Upper lobe of left lung (tissue), 6 donors: Measurements from ENCODE around the gene RNF213. TPM values are rescaled to one million over a fixed set of nuclear protein-coding genes. Genes with fewer than 3 reads are reported as not detected.

ENCODE experiments used
- ATAC-seq, 2 donors: fragments of 200-7000 bp; cut with Tn5 transposase; one replicate each; pipeline ENCODE4 v1.9.1; 2022; ENCODE audit warnings: mild to moderate bottlenecking in 2 of 2, moderate library complexity in 2 of 2; ENCODE audit not compliant: low FRiP score in 2 of 2
- DNase-seq, 2 donors: peaks; one replicate each; pipeline ENCODE4 v3.0.0-alpha.2; 2019 to 2020
- H3K27ac ChIP-seq, 4 donors: fragments of 200-600 bp; sonication (generic); one replicate each; pipeline ENCODE4 v1.5.1; 2016 to 2019
- H3K27me3 ChIP-seq, 4 donors: fragments of 200-600 bp; sonication (generic); one replicate each; pipeline ENCODE4 v1.5.1; 2017 to 2019
- H3K36me3 ChIP-seq, 4 donors: fragments of 200-600 bp; sonication (generic); one replicate each; pipeline ENCODE4 v1.5.1; 2016 to 2019
- H3K4me1 ChIP-seq, 4 donors: fragments of 200-600 bp; sonication (generic); one replicate each; pipeline ENCODE4 v1.5.1; 2018 to 2019
- H3K4me3 ChIP-seq, 4 donors: fragments of 200-600 bp; sonication (generic); one replicate each; pipeline ENCODE4 v1.5.1; 2017 to 2019; ENCODE audit warnings: mild to moderate bottlenecking in 2 of 4, moderate library complexity in 1 of 4
- H3K9me3 ChIP-seq, 4 donors: fragments of 200-600 bp; sonication (generic); one replicate each; pipeline ENCODE4 v1.5.1; 2018 to 2019
- EP300 ChIP-seq, 4 donors: sonication (generic); formaldehyde crosslinking; IDR thresholded peaks; one replicate each; pipeline ENCODE4 v1.5.1; 2017; ENCODE audit warnings: antibody characterized with exemption in 4 of 4, control low read depth in 2 of 4
- POLR2A ChIP-seq, 4 donors: fragments of 450-650 bp; IDR thresholded peaks; one replicate each; pipeline ENCODE4 v1.5.1; 2016 to 2017; ENCODE audit warnings: antibody characterized with exemption in 4 of 4, mild to moderate bottlenecking in 2 of 4
- POLR2AphosphoS5 ChIP-seq, 2 donors: sonication (generic); formaldehyde crosslinking; IDR thresholded peaks; one replicate each; pipeline ENCODE4 v1.5.1; 2017; ENCODE audit warnings: antibody characterized with exemption in 2 of 2
- WGBS, 2 donors: methylation state at CpG; one replicate each; pipeline ENCODE4 v1.1.5; 2017 to 2018; 5-methylcytosine and 5-hydroxymethylcytosine counted together
- total RNA-seq, 6 donors: library from RNA; depleted of rRNA in 4 of 6; stranded (reverse); fragments of >200 nt in 4 of 6; gene quantifications; one replicate each; pipeline versions ENCODE4 v1.1.0 to v1.2.1, GENCODE V29; 2016 to 2021
- TF ChIP-seq, protein P1 (sequence below), 6 experiments: fragments of 450-650 bp in 4 of 6; fragments of 200-600 bp in 2 of 6; sonication (generic) in 2 of 6; IDR thresholded peaks; one replicate each; pipeline ENCODE4 v1.5.1; 2016 to 2019; ENCODE audit warnings: antibody characterized with exemption in 6 of 6
- donor health status: DM: no; HTN: no; CAD: no; lungs with moderate emphysema.
- donor health status: DM: no; HTN: yes; CAD: no; lungs with severe emphysema.

The RNF213 gene
- total RNA-seq, 6 donors from 2014 or later, result 135 to 619 (median 207) TPM

DNA sequence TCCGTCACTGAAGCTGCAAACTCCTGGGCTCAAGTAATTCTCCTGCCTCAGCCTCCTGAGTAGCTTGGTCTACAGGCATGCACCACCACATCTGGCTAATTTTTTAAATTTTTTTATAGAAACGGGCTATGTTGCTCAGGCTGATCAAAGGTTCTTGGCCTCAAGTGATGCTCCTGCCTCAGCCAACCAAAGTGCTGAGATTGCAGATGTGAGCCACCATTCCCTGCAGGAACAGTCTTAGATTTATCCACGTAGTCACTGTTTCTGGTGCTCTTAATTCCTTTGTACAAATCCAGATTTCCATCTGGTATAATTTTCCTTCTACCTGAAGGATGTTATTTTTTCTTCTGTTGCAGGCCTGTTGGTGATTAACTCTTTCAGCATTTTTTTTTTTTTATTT lies 27.4 kb upstream of the RNF213 start:
- no peaks in the 10 kb centered on the region for H3K4me1 ChIP-seq
- no peak overlapping the region for H3K4me3 ChIP-seq
- no peaks in the 10 kb centered on the region for H3K27me3 ChIP-seq
- WGBS, 2 donors, result 100% methylated on average over 3 of the region's 3 CpGs
- H3K27ac ChIP-seq, result no peak overlapping the region
- H3K36me3 ChIP-seq, result peaks cover 5 to 73% (median 39%) of the 10 kb centered on the region in 4 donors
- DNase-seq (no peak), ATAC-seq (no peak)
- no peak for TF ChIP-seq POLR2AphosphoS5 (IDR thresholded peaks at IDR 0.05)
- TF ChIP-seq, protein P1, sequence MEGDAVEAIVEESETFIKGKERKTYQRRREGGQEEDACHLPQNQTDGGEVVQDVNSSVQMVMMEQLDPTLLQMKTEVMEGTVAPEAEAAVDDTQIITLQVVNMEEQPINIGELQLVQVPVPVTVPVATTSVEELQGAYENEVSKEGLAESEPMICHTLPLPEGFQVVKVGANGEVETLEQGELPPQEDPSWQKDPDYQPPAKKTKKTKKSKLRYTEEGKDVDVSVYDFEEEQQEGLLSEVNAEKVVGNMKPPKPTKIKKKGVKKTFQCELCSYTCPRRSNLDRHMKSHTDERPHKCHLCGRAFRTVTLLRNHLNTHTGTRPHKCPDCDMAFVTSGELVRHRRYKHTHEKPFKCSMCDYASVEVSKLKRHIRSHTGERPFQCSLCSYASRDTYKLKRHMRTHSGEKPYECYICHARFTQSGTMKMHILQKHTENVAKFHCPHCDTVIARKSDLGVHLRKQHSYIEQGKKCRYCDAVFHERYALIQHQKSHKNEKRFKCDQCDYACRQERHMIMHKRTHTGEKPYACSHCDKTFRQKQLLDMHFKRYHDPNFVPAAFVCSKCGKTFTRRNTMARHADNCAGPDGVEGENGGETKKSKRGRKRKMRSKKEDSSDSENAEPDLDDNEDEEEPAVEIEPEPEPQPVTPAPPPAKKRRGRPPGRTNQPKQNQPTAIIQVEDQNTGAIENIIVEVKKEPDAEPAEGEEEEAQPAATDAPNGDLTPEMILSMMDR (IDR thresholded peaks at IDR 0.05), result no peak
- no peak for TF ChIP-seq EP300 (IDR thresholded peaks at IDR 0.05)
- no peak for TF ChIP-seq POLR2A (IDR thresholded peaks at IDR 0.05)
- H3K9me3 ChIP-seq, result peaks cover 13 to 21% (median 16%) of the 10 kb centered on the region in 4 donors

GRCh38 chr17:80236911-80237310 lies 23.7 kb upstream of the RNF213 start:
- no peak for DNase-seq
- peaks cover 5 to 75% (median 48%) of the 10 kb centered on the region in 4 donors for H3K36me3 ChIP-seq
- peak in 1 of 2 donors; percentile 32 for ATAC-seq
- no peak overlapping the region for H3K27ac ChIP-seq
- peaks cover 12 to 19% (median 13%) of the 10 kb centered on the region in 4 donors for H3K9me3 ChIP-seq
- H3K4me1 ChIP-seq, result no peaks in the 10 kb centered on the region
- no peaks in the 10 kb centered on the region for H3K27me3 ChIP-seq
- H3K4me3 ChIP-seq, result no peak overlapping the region
- 82 to 89% methylated on average over 12 to 17 of the region's 17 CpGs for WGBS, 2 donors
- TF ChIP-seq, protein P1 (IDR thresholded peaks at IDR 0.05), result no peak
- TF ChIP-seq EP300 (IDR thresholded peaks at IDR 0.05) (no peak), POLR2A (IDR thresholded peaks at IDR 0.05) (no peak), POLR2AphosphoS5 (IDR thresholded peaks at IDR 0.05) (no peak)

GRCh38 chr17:80237386-80237785 lies 23.3 kb upstream of the RNF213 start:
- DNase-seq, result no peak
- ATAC-seq, result no peak
- Histone ChIP-seq H3K27me3 (no peaks in the 10 kb centered on the region), H3K9me3 (peaks cover 7 to 14% (median 9%) of the 10 kb centered on the region in 4 donors), H3K4me1 (no peaks in the 10 kb centered on the region), H3K36me3 (peaks cover 5 to 75% (median 48%) of the 10 kb centered on the region in 4 donors), H3K4me3 (no peak overlapping the region), H3K27ac (no peak overlapping the region)
- TF ChIP-seq, protein P1 (IDR thresholded peaks at IDR 0.05), result no peak
- TF ChIP-seq POLR2AphosphoS5 (IDR thresholded peaks at IDR 0.05), result no peak
- TF ChIP-seq EP300 (IDR thresholded peaks at IDR 0.05), result no peak
- no peak for TF ChIP-seq POLR2A (IDR thresholded peaks at IDR 0.05)
- WGBS, 2 donors, result 95 to 97% methylated on average over 9 to 10 of the region's 10 CpGs

DNA sequence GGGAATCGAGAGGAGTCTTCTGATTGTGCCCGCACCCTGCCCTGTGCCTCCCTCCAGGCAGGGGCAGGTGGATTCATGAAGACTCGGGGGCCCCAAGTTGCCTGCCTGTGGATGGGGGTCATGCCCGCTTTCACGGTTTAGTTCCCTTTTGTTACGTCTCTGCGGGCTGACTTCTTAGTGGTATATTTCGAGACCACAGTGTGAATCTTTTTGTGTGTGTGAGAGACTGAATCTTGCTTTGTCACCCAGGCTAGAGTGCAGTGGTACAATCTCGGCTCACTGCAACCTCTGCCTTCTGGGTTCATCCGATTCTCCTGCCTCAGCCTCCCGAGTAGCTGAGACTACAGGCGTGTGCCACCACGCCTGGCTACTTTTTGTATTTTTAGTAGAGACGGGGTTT lies 18.1 kb upstream of the RNF213 start:
- H3K4me3 ChIP-seq, result no peak overlapping the region
- WGBS, 2 donors, result 82 to 89% methylated on average over 14 of the region's 14 CpGs
- H3K9me3 ChIP-seq, result no peaks in the 10 kb centered on the region
- peaks cover 6 to 70% (median 55%) of the 10 kb centered on the region in 4 donors for H3K36me3 ChIP-seq
- no peaks in the 10 kb centered on the region for H3K4me1 ChIP-seq
- H3K27ac ChIP-seq, result no peak overlapping the region
- H3K27me3 ChIP-seq, result no peaks in the 10 kb centered on the region
- ATAC-seq (no peak), DNase-seq (no peak)
- TF ChIP-seq, protein P1 (IDR thresholded peaks at IDR 0.05), result no peak
- no peak for TF ChIP-seq EP300 (IDR thresholded peaks at IDR 0.05)
- no peak for TF ChIP-seq POLR2AphosphoS5 (IDR thresholded peaks at IDR 0.05)
- no peak for TF ChIP-seq POLR2A (IDR thresholded peaks at IDR 0.05)
